ENCODE measurements around the gene AMER2. TPM values are rescaled to one million over a fixed set of nuclear protein-coding genes. Genes with fewer than 3 reads are reported as not detected.

Gene AMER2
- total RNA-seq, 2 donors from 2014 or later: 0.02 to 0.07 TPM

DNA sequence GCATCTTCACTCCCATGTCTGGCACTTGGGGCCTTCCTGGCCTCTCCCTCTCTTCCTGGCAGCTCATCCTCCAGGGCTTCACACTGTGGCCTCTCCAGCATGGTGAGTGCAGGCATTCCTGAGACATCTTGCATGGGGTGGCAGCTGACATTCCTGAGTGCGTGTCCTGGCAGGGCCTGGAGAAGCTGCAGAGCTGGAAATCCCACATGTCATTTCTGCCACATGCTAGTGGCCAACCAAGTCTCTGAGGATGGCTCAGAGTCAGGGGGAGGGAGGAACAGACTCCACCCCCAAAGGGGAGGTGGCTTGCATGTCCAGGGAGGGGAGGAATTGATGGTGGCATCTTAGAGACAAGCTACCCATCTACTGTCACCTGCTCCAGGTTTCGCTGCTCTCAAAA is 41.6 kb upstream of the AMER2 start:
- Histone ChIP-seq H3K36me3 (ENCODE audit: control insufficient read depth, insufficient read depth, low read length) (no peaks in the 10 kb centered on the region), H3K9me3 (ENCODE audit: control insufficient read depth, low read length) (no peaks in the 10 kb centered on the region), H3K9ac (ENCODE audit: extremely low read depth, low read length, poor library complexity, severe bottlenecking) (no peak overlapping the region), H3K4me3 (ENCODE audit: low read length) (no peak overlapping the region), H3K4me1 (ENCODE audit: control insufficient read depth, insufficient read depth, low read length) (no peaks in the 10 kb centered on the region), H3K27me3 (ENCODE audit: control insufficient read depth, insufficient read depth, low read length, poor library complexity, severe bottlenecking) (no peaks in the 10 kb centered on the region), H3K27ac (ENCODE audit: low read depth, low read length) (no peak overlapping the region)
- Mint-ChIP-seq H3K9me3 (no peaks in the 10 kb centered on the region), H3K27me3 (ENCODE audit: insufficient read depth) (no peaks in the 10 kb centered on the region), H3K4me3 (no peak overlapping the region), H3K36me3 (ENCODE audit: low read depth) (no peaks in the 10 kb centered on the region), H3K4me1 (no peaks in the 10 kb centered on the region), H3K27ac (no peak overlapping the region)
- 93 to 100% methylated on average over 1 to 2 of the region's 2 CpGs for WGBS, 2 experiments (ENCODE audit: insufficient coverage in 1 of 2, insufficient read length in 1 of 2)
- peak; percentile 49 for DNase-seq
- TF ChIP-seq, protein P1, sequence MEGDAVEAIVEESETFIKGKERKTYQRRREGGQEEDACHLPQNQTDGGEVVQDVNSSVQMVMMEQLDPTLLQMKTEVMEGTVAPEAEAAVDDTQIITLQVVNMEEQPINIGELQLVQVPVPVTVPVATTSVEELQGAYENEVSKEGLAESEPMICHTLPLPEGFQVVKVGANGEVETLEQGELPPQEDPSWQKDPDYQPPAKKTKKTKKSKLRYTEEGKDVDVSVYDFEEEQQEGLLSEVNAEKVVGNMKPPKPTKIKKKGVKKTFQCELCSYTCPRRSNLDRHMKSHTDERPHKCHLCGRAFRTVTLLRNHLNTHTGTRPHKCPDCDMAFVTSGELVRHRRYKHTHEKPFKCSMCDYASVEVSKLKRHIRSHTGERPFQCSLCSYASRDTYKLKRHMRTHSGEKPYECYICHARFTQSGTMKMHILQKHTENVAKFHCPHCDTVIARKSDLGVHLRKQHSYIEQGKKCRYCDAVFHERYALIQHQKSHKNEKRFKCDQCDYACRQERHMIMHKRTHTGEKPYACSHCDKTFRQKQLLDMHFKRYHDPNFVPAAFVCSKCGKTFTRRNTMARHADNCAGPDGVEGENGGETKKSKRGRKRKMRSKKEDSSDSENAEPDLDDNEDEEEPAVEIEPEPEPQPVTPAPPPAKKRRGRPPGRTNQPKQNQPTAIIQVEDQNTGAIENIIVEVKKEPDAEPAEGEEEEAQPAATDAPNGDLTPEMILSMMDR (conservative IDR thresholded peaks at IDR 0.05): no peak

DNA sequence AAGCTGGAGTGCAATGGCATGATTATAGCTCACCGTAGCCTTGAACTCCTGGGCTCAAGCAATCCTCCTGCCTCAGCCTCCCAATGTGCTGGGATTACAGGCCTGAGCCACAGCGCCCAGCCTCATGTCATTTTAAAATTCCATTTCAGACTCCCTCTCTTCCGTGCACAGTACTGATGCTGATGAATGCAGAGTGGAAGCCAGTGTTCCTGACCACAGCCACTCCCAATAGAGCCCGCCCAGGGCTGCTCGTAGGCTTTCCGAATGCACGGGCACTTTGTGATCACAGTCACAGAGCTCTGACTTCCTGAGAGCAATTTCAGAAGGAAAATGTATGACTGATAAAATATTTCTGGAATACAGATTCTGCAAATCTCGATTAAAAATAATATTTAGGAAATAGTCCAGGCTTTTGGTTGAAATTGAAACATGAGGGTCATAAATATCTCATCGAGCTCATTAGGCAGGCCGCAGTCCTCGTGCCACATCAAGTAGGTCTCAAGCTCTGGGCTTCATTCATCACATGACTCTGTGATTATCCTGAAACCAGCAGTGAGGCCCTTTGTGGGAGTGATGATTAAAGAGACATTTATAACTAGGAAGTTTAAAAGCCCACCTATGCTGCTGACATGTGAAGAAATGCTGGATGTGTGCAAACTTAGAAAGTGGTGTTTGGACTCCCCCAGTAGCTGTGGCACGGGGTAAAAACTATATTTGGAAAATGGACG is 38.9 kb upstream of the AMER2 start:
- no peak overlapping the region for H3K9ac ChIP-seq (ENCODE audit: extremely low read depth, low read length, poor library complexity, severe bottlenecking)
- no peaks in the 10 kb centered on the region for H3K27me3 ChIP-seq (ENCODE audit: control insufficient read depth, insufficient read depth, low read length, poor library complexity, severe bottlenecking)
- no peaks in the 10 kb centered on the region for H3K36me3 ChIP-seq (ENCODE audit: control insufficient read depth, insufficient read depth, low read length)
- no peaks in the 10 kb centered on the region for H3K4me1 Mint-ChIP-seq
- no peak overlapping the region for H3K4me3 Mint-ChIP-seq
- TF ChIP-seq, protein P1 (conservative IDR thresholded peaks at IDR 0.05): no peak
- H3K27me3 Mint-ChIP-seq (ENCODE audit: insufficient read depth): peaks cover 3% of the 10 kb centered on the region
- H3K27ac Mint-ChIP-seq: no peak overlapping the region
- H3K4me1 ChIP-seq (ENCODE audit: control insufficient read depth, insufficient read depth, low read length): no peaks in the 10 kb centered on the region
- H3K9me3 ChIP-seq (ENCODE audit: control insufficient read depth, low read length): no peaks in the 10 kb centered on the region
- WGBS, 2 experiments (ENCODE audit: insufficient coverage in 1 of 2, insufficient read length in 1 of 2): 90 to 95% methylated on average over 11 to 13 of the region's 13 CpGs
- no peaks in the 10 kb centered on the region for H3K9me3 Mint-ChIP-seq
- DNase-seq: no peak
- H3K36me3 Mint-ChIP-seq (ENCODE audit: low read depth): no peaks in the 10 kb centered on the region
- no peak overlapping the region for H3K27ac ChIP-seq (ENCODE audit: low read depth, low read length)
- H3K4me3 ChIP-seq (ENCODE audit: low read length): no peak overlapping the region

DNA sequence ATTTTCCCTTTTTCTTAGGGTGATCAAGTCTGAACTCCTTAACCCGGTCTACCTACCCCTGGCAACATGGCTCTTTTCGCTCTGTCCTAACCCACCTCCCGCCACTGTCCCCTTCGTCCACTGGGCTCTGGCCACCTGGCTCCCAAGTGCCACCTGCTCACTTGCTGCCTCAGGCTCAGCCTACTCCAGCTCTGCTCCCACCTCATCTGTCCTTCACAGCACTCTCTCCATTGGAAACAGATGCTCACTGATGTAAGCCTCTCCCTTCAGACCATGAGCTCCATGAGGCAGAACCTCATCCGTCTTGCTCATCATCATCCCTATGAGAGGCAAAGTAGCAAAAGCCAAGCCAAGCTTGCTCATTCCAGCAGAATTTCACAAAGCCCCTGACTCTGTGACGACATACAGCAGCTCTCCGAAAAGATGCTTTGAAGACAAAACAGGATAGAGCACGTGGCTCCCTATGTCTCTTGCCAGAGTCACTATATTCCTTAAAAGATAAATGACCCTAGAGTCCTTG is 35.3 kb upstream of the AMER2 start:
- no peaks in the 10 kb centered on the region for H3K9me3 Mint-ChIP-seq
- no peaks in the 10 kb centered on the region for H3K36me3 ChIP-seq (ENCODE audit: control insufficient read depth, insufficient read depth, low read length)
- H3K27me3 Mint-ChIP-seq (ENCODE audit: insufficient read depth): peaks cover 6% of the 10 kb centered on the region
- H3K27ac ChIP-seq (ENCODE audit: low read depth, low read length): no peak overlapping the region
- no peak overlapping the region for H3K27ac Mint-ChIP-seq
- H3K4me3 ChIP-seq (ENCODE audit: low read length): no peak overlapping the region
- H3K9ac ChIP-seq (ENCODE audit: extremely low read depth, low read length, poor library complexity, severe bottlenecking): no peak overlapping the region
- H3K4me1 ChIP-seq (ENCODE audit: control insufficient read depth, insufficient read depth, low read length): no peaks in the 10 kb centered on the region
- no peak for DNase-seq
- no peaks in the 10 kb centered on the region for H3K36me3 Mint-ChIP-seq (ENCODE audit: low read depth)
- H3K4me3 Mint-ChIP-seq: no peak overlapping the region
- no peaks in the 10 kb centered on the region for H3K9me3 ChIP-seq (ENCODE audit: control insufficient read depth, low read length)
- no peaks in the 10 kb centered on the region for H3K27me3 ChIP-seq (ENCODE audit: control insufficient read depth, insufficient read depth, low read length, poor library complexity, severe bottlenecking)
- WGBS, 2 experiments (ENCODE audit: insufficient coverage in 1 of 2, insufficient read length in 1 of 2): 91 to 100% methylated on average over 7 to 8 of the region's 8 CpGs
- TF ChIP-seq, protein P1 (conservative IDR thresholded peaks at IDR 0.05): no peak
- H3K4me1 Mint-ChIP-seq: peaks cover 13% of the 10 kb centered on the region

Measured in endodermal cell (in vitro differentiated cells).